IgD-negative memory B cell (primary cell): ENCODE measurements around the gene SLC8B1. TPM values are rescaled to one million over a fixed set of nuclear protein-coding genes. Genes with fewer than 3 reads are reported as not detected.

Source experiments
- H3K27ac Mint-ChIP-seq, 3 donors: one replicate each; pipeline ENCODE4 v1.8.0; 2020 to 2022; ENCODE audit warnings: mild to moderate bottlenecking in 3 of 3, mixed read lengths in 3 of 3, moderate library complexity in 1 of 3
- H3K27me3 Mint-ChIP-seq: one replicate; pipeline ENCODE4 v1.8.0; 2021; ENCODE audit warnings: mixed read lengths
- H3K36me3 Mint-ChIP-seq: one replicate; pipeline ENCODE4 v1.8.0; 2020; ENCODE audit warnings: mild to moderate bottlenecking, mixed read lengths
- H3K4me1 Mint-ChIP-seq, 3 donors: one replicate each; pipeline ENCODE4 v1.8.0; 2020 to 2022; ENCODE audit warnings: mixed read lengths in 3 of 3, mild to moderate bottlenecking in 1 of 3
- H3K4me3 Mint-ChIP-seq, 4 donors: one replicate each; pipeline ENCODE4 v1.8.0; 2020 to 2022; ENCODE audit warnings: mild to moderate bottlenecking in 4 of 4, mixed read lengths in 4 of 4, moderate library complexity in 3 of 4
- H3K9me3 Mint-ChIP-seq, 3 donors: one replicate each; pipeline ENCODE4 v1.8.0; 2020 to 2021; ENCODE audit warnings: mixed read lengths in 3 of 3, mild to moderate bottlenecking in 1 of 3
- polyA plus RNA-seq: library from polyadenylated mRNA; unstranded; fragments of 300-500 nt; fragmentation: Illumina TruSeq; gene quantifications from one replicate; pipeline ENCODE4 v1.2.3, GENCODE V29; 2021

Gene SLC8B1
- polyA plus RNA-seq, 1 donor from 2014 or later, result 12.1 TPM

DNA sequence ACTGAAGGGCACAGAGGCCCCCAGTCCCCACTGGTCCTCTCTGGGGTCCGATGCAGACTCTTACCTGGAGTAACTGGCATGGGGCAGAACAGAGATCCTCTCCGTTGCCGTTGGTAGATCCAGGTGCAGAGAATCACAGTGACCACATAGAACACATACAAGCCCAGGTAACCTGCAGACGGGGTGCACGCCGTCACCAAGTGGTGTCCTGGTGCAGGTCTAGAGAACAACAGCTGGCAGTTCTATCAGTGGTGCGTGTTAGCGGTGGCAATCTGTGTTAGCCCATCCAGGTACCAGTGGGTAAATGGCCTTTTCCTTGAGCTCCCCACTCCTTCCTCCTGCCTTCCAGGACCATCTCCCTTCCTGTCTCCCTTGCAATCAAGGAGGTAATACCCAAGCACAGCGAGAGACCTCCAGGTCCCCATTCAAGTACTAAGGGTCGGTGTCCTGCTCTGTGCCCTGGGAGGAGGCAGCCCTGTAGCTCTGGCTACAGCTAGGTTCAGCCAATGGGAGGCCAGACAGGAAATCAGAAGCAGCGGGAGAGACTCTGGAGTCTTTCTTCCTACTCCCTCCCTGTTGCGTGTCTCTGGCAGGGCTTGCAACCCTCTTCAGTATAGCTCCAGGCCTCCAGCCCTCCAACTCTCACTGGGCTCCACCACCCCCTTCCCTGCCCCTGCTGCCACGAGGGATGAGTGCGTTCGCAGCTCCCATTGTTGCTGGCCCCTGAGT, 15.8 kb downstream of the SLC8B1 start:
- no peak overlapping the region for H3K4me3 Mint-ChIP-seq

GRCh38 chr12:113318046-113318656, 16.8 kb downstream of the SLC8B1 start:
- no peaks in the 10 kb centered on the region for H3K4me1 Mint-ChIP-seq
- H3K27ac Mint-ChIP-seq, result no peak overlapping the region
- H3K27me3 Mint-ChIP-seq, result no peaks in the 10 kb centered on the region
- no peak overlapping the region for H3K4me3 Mint-ChIP-seq
- H3K36me3 Mint-ChIP-seq, result peaks cover 27% of the 10 kb centered on the region
- no peaks in the 10 kb centered on the region for H3K9me3 Mint-ChIP-seq

More for the DNA sequence above, 15.8 kb downstream of the SLC8B1 start:
- peaks cover 0 to 3% (median 0%) of the 10 kb centered on the region in 3 donors for H3K4me1 Mint-ChIP-seq
- H3K27me3 Mint-ChIP-seq, result no peaks in the 10 kb centered on the region
- H3K36me3 Mint-ChIP-seq, result peaks cover 26% of the 10 kb centered on the region
- no peaks in the 10 kb centered on the region for H3K9me3 Mint-ChIP-seq
- H3K27ac Mint-ChIP-seq, result no peak overlapping the region

DNA sequence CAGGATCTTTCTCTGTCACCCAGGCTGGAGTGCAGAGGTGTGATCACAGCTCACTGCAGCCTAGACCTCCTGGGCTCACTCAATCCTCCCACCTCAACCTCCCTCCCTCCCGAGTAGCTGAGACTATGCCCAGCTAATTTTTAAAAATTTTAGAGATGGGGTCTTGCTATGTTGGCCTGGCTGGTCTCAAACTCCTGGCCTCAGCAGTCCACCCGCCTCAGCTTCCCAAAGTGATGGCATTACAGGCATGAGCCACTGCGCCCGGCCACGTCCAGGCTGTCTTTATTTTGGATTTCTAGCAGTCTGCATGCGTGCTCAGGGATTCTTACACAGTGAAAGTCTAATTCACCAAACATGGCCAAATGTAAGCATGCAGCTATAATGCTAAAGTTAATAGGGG, 17.8 kb downstream of the SLC8B1 start:
- H3K27me3 Mint-ChIP-seq, result no peaks in the 10 kb centered on the region
- H3K4me1 Mint-ChIP-seq, result no peaks in the 10 kb centered on the region
- H3K27ac Mint-ChIP-seq, result no peak overlapping the region
- H3K9me3 Mint-ChIP-seq, result no peaks in the 10 kb centered on the region
- H3K4me3 Mint-ChIP-seq, result no peak overlapping the region
- peaks cover 22% of the 10 kb centered on the region for H3K36me3 Mint-ChIP-seq

DNA sequence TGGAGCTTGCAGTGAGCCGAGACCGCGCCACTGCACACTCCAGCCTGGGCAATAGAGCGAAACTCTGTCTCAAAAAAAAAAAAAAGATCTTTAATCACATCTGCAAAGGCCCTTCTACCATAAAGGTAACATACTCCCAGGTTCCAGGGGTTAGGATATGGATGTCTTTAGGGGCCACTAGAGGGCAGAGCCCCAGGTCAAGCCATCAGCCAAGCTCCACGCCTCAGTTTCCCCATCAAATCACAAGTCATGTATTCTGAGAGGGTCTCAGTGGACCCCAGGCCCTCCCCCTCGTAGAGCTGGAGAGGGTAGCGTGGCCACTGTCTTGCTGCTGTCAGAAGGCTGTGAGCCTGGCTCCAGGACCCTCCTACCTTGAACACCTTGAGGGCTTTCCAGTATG, 18.8 kb downstream of the SLC8B1 start:
- Mint-ChIP-seq H3K27ac (no peak overlapping the region), H3K9me3 (no peaks in the 10 kb centered on the region), H3K27me3 (no peaks in the 10 kb centered on the region)

DNA sequence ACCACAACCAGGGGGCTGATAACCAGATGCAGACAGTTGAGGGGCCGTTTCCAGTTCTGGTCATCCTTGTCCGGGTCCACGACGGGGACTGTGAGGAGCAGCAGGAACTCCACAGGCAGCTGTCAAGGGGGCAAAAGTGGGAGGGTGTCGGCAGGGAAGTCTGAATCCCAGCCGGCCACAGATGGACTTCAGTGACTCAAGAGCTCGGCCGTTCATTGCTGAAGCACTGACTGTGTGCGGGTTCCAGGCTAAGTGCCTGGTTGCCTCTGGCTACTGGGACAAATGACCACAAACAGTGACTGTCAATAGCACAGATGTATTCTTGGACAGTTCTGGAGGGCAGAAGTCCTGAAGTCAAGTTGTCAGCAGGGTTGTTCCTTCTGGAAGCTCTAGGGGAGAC, 19.6 kb downstream of the SLC8B1 start:
- Mint-ChIP-seq H3K4me1 (no peaks in the 10 kb centered on the region), H3K4me3 (no peak overlapping the region), H3K27me3 (no peaks in the 10 kb centered on the region), H3K27ac (no peak overlapping the region), H3K9me3 (peaks cover 0 to 2% (median 0%) of the 10 kb centered on the region in 3 donors), H3K36me3 (peaks cover 27% of the 10 kb centered on the region)

More for the DNA sequence above, 18.8 kb downstream of the SLC8B1 start:
- no peak overlapping the region for H3K4me3 Mint-ChIP-seq
- H3K36me3 Mint-ChIP-seq, result peaks cover 22% of the 10 kb centered on the region
- no peaks in the 10 kb centered on the region for H3K4me1 Mint-ChIP-seq

DNA sequence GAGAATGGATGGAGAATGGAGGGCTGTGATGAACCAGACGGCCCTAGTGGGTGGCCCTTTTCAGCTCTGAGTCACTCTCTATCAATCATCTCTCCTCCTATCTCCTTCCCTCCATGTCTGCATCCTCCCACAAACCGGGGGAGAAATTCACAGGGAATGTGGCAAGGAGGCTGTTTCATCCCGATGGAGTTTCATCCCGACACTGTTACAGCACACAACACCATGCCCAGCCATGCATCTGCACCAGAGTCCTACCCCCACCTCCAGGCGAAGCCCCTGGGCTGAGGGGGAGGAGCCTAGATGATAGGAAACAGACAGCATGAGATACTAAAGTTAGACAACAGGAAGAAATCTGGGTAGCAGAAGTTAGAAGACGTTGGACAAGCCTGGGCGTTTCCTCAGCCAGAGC, 20.8 kb downstream of the SLC8B1 start:
- H3K9me3 Mint-ChIP-seq, result peaks cover 0 to 2% (median 0%) of the 10 kb centered on the region in 3 donors
- no peak overlapping the region for H3K4me3 Mint-ChIP-seq
- H3K4me1 Mint-ChIP-seq, result no peaks in the 10 kb centered on the region
- H3K27me3 Mint-ChIP-seq, result no peaks in the 10 kb centered on the region
- H3K36me3 Mint-ChIP-seq, result peaks cover 20% of the 10 kb centered on the region
- H3K27ac Mint-ChIP-seq, result no peak overlapping the region

GRCh38 chr12:113310489-113310888, 24.4 kb downstream of the SLC8B1 start:
- H3K27me3 Mint-ChIP-seq, result no peaks in the 10 kb centered on the region
- peak overlapping the region in 1 of 3 donors; percentile 49 for H3K27ac Mint-ChIP-seq
- peaks cover 10% of the 10 kb centered on the region for H3K36me3 Mint-ChIP-seq
- H3K4me3 Mint-ChIP-seq, result no peak overlapping the region
- H3K9me3 Mint-ChIP-seq, result peaks cover 0 to 2% (median 0%) of the 10 kb centered on the region in 3 donors
- no peaks in the 10 kb centered on the region for H3K4me1 Mint-ChIP-seq

DNA sequence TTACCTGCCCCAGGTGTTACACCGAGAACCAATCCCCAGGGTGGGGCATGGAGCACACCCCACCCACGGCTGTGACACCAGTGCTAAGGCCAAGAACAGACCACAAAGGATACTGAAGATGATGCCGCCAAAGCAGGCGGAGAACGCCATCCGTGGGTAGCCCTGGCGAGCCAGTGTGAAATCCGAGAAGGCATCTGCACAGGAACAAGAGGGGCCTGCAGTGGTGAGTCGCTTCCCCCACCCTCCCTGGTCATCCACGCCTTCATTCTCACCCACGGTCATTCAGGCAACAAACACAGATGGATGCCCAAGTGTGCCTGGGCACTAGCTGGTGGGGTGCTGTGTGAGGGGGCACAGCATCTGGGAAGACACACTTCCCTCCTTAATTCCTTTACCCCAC, 28.5 kb downstream of the SLC8B1 start:
- Mint-ChIP-seq H3K27ac (no peak overlapping the region), H3K9me3 (peaks cover 0 to 2% (median 0%) of the 10 kb centered on the region in 3 donors), H3K4me3 (no peak overlapping the region), H3K36me3 (peaks cover 11% of the 10 kb centered on the region), H3K4me1 (peaks cover 0 to 10% (median 4%) of the 10 kb centered on the region in 3 donors), H3K27me3 (no peaks in the 10 kb centered on the region)

DNA sequence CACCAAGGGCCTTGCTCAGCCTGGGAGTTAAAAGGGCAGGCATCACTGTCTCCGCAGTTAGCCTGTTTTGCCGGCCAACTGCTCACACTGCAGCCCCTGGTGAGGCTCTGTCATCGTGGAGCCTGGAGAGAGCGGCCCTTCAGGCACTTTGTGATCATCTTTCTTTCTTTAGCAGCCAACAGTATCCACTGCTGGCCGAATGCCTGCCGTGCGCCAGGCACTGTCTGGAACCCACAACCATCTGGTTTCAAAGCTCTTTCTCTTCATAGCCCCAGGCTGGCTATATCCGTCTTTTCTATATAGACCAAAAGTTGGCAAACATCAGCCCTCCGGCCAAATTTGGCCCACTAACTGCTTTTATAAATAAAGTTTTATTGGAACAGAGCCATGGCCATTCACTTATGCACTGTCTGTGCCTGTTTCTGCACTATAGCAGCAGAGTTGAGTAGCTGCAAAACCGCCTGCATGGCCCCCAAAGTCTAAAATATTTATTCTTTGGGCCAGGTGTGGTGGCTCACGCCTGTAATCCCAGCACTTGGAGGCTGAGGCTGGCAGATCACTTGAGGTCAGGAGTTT, 29.5 kb downstream of the SLC8B1 start:
- Mint-ChIP-seq H3K9me3 (no peaks in the 10 kb centered on the region), H3K27ac (no peak overlapping the region), H3K4me3 (peak overlapping the region in 1 of 4 donors; percentile 45), H3K4me1 (peaks cover 0 to 10% (median 4%) of the 10 kb centered on the region in 3 donors), H3K36me3 (peaks cover 6% of the 10 kb centered on the region), H3K27me3 (no peaks in the 10 kb centered on the region)

GRCh38 chr12:113302886-113303640, 31.8 kb downstream of the SLC8B1 start:
- Mint-ChIP-seq H3K4me1 (peaks cover 0 to 13% (median 4%) of the 10 kb centered on the region in 3 donors), H3K27me3 (no peaks in the 10 kb centered on the region), H3K4me3 (peak overlapping the region in 1 of 4 donors; percentile 71), H3K9me3 (no peaks in the 10 kb centered on the region), H3K27ac (peak overlapping the region; percentile 3 to 69 (median 16)), H3K36me3 (peaks cover 3% of the 10 kb centered on the region)

DNA sequence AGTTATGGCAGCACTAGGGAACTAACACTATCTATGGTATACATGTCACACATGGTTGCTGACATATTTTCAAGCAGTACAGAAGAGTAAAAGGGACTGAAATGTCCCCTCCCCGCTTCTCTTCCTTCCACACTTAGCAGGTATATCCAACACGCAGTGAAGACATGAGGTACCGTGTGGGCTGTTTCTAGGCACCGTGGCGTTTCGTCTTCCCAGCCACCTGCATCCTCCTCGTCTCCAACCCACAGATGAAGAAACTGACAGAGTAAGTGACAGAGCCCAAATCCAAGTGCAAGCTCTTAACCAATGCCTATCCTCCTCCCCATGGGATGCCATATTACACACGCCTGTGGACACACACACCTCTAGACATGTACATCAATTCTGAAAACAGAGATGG, 32.4 kb downstream of the SLC8B1 start:
- Mint-ChIP-seq H3K36me3 (peaks cover 2% of the 10 kb centered on the region), H3K4me3 (no peak overlapping the region), H3K4me1 (peaks cover 0 to 13% (median 4%) of the 10 kb centered on the region in 3 donors), H3K27me3 (no peaks in the 10 kb centered on the region), H3K27ac (peak overlapping the region in 1 of 3 donors; percentile 3), H3K9me3 (no peaks in the 10 kb centered on the region)

GRCh38 chr12:113301811-113302210, 33.1 kb downstream of the SLC8B1 start:
- Mint-ChIP-seq H3K27me3 (no peaks in the 10 kb centered on the region), H3K4me3 (no peak overlapping the region), H3K4me1 (peaks cover 0 to 13% (median 4%) of the 10 kb centered on the region in 3 donors), H3K36me3 (peaks cover 2% of the 10 kb centered on the region), H3K9me3 (no peaks in the 10 kb centered on the region), H3K27ac (peak overlapping the region in 2 of 3 donors; percentile 23 to 32)

DNA sequence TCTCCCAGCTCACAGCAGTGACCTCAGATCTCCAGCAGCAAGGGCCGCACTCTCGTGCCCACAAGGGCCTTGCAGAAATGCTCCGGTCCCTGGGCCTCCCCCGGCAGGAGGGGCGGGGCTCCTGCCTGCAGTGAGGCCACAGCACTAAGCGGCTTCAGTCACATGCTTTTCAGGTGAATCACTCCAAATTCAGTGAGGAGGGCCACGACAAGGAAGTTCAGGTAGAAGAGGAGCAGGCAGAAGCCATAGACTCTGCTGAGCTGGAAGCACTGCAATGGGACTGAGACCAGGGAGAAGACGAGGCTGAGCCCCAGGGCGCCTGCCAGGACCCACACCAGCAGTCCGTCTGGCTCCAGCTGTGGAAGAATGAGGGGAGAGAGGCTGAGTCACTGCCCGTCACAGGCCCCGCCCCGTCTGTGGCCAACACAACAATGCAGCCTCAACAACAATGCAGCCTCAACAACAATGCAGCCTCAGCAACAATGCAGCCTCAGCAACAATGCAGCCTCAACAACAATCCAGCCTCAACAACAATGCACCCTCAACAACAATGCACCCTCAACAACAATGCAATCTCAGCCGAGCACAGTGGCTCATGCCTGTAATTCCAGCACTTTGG, 35.2 kb downstream of the SLC8B1 start:
- Mint-ChIP-seq H3K4me3 (no peak overlapping the region), H3K4me1 (peaks cover 0 to 13% (median 4%) of the 10 kb centered on the region in 3 donors), H3K27ac (peak overlapping the region in 1 of 3 donors; percentile 76), H3K27me3 (no peaks in the 10 kb centered on the region), H3K36me3 (peaks cover 2% of the 10 kb centered on the region), H3K9me3 (no peaks in the 10 kb centered on the region)

GRCh38 chr12:113298861-113299545, 35.9 kb downstream of the SLC8B1 start:
- no peaks in the 10 kb centered on the region for H3K27me3 Mint-ChIP-seq
- H3K36me3 Mint-ChIP-seq, result peaks cover 5% of the 10 kb centered on the region
- no peak overlapping the region for H3K27ac Mint-ChIP-seq
- peaks cover 0 to 13% (median 4%) of the 10 kb centered on the region in 3 donors for H3K4me1 Mint-ChIP-seq
- no peaks in the 10 kb centered on the region for H3K9me3 Mint-ChIP-seq
- H3K4me3 Mint-ChIP-seq, result no peak overlapping the region
